GM20000 (cell line): Measurements from ENCODE around the gene NRM.

Experiments
- DNase-seq: peaks from one replicate; pipeline ENCODE4 v3.0.0; 2012; ENCODE audit warnings: low spot score
- TF ChIP-seq, protein P1 (sequence below): IDR thresholded peaks from 2 replicates; pipeline ENCODE4 v1.5.1; 2012; ENCODE audit warnings: mild to moderate bottlenecking, control low read depth; ENCODE audit errors: extremely low read depth, missing control alignments

Gene NRM

DNA sequence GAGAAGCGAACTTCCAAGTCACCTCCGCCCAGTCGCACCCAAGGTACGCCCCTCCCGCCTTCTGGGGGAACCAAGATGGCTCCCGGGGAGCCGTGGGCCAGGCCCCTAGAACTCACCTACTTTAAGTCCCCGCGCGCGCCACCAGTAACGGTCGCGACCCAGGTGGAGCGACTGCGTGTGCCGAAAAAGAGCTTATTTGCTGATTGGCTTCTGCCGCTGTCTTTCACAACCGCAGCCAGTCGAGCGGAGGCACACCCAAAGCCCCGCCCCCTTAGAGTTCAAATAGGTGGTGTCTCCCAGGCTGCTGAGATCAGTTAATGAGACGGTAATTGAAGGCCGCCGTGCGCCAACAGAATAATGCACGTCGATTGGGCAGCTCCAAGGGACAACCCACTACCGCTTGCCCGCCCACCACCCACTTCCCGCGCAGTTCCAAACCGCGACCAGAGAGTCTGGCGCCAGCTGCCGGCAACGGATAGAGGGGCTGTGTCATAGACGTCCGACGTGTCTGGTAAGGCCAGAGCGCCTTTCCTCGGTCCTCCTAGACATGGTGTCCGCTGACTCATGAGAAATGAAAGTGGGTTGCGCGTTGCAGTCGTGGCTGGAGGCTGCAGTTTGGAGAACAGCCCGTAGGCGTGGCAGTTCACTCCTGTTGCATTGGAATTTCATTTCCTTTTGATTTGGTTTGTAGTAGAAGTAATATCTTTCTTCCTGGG is 26.5 kb upstream of the NRM start, which contains the start of gene MDC1:
Gene MDC1 (minus strand): TSS at position 153 of the 716 bp plus-strand sequence. CDS start 2,106 bp downstream, outside the sequence.
- peak; percentile 92 for DNase-seq
- TF ChIP-seq, protein P1, sequence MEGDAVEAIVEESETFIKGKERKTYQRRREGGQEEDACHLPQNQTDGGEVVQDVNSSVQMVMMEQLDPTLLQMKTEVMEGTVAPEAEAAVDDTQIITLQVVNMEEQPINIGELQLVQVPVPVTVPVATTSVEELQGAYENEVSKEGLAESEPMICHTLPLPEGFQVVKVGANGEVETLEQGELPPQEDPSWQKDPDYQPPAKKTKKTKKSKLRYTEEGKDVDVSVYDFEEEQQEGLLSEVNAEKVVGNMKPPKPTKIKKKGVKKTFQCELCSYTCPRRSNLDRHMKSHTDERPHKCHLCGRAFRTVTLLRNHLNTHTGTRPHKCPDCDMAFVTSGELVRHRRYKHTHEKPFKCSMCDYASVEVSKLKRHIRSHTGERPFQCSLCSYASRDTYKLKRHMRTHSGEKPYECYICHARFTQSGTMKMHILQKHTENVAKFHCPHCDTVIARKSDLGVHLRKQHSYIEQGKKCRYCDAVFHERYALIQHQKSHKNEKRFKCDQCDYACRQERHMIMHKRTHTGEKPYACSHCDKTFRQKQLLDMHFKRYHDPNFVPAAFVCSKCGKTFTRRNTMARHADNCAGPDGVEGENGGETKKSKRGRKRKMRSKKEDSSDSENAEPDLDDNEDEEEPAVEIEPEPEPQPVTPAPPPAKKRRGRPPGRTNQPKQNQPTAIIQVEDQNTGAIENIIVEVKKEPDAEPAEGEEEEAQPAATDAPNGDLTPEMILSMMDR: no peak

DNA sequence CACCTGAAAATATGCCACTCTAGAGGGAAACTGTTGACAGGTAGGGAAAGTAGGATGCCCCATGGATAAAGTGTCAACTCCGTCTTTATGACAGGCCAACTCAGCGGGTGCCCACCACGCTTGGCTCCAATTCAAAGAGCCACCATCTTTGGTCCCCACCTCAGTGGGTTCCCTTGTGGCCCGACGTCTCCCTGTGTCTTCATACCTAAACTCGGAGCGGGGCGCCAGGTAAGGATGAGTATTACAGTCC is 26.0 kb upstream of the NRM start:
- DNase-seq: no peak
- TF ChIP-seq, protein P1: no peak

DNA sequence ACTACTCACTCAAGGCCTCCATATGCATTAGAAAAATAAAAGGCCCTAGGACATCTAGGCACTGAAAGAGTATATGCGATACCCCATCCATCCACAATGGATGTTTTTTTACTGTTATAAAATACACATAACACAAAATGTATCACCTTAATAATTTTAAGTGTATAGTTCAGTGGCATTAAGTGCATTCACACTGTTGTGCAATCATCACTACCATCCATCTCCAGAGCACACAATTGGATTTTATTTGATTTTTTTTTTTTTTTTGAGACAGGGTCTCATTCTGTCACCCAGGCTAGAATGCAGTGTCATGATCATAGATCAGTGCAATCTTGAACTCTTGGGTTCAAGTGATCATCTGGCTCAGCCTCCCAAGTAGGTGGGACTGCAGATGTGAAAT is 23.5 kb upstream of the NRM start:
- TF ChIP-seq, protein P1: no peak
- DNase-seq: no peak

DNA sequence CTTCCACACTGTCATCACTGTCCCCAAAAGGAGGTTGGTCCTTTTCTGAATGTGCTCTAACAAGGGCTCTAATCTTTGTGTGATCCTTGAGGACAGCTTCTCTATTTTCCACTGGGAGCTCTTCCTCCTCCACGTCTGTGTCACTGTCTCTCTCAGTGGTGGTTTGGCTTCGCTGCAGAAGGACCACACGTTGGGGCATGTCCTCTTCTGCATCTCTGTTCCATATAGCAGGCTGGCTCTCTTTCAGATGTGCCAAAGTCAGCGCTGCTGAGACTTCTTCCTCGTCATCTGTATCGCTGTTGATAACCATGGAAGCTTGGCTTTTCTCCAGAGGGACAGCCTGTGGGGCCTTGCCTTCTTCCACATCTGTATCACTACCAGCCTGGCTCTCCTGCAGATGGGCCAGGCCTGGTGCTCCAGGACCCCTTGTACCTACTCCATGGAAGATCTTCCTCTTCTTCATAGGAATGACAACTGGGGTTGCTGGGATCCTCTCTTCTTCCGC is 21.7 kb upstream of the NRM start:
- DNase-seq: no peak
- TF ChIP-seq, protein P1: no peak

DNA sequence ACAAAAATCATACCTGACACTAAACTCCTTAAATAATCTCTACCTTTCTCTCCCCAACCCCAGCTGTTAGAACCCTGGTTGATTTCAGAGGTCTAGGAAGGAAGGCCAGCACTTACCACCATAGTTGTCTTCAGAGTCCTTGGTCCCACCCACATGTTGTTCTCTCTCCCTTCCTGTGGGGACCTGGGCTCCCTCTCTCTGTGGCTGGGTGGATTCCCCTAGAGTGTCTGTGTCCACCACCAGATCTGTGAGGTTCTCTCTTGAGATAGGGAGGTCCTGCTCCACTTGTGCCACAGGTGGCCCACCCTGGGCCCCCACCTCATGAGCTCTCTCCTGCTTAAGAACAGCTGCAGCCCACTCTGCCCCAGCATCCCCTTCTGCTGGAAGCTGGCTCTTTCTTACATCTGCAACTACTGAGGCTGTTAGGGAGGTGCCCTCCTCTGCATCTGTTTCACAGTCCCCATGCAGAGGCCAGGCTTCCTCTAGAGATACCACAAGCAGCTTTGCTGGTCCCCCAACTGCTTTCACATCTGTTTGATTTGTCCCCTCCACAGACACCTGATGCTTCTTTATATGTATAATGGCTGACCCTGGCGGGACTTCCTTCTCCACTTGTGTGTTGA is 21.1 kb upstream of the NRM start:
- DNase-seq: peak; percentile 48
- TF ChIP-seq, protein P1: no peak

DNA sequence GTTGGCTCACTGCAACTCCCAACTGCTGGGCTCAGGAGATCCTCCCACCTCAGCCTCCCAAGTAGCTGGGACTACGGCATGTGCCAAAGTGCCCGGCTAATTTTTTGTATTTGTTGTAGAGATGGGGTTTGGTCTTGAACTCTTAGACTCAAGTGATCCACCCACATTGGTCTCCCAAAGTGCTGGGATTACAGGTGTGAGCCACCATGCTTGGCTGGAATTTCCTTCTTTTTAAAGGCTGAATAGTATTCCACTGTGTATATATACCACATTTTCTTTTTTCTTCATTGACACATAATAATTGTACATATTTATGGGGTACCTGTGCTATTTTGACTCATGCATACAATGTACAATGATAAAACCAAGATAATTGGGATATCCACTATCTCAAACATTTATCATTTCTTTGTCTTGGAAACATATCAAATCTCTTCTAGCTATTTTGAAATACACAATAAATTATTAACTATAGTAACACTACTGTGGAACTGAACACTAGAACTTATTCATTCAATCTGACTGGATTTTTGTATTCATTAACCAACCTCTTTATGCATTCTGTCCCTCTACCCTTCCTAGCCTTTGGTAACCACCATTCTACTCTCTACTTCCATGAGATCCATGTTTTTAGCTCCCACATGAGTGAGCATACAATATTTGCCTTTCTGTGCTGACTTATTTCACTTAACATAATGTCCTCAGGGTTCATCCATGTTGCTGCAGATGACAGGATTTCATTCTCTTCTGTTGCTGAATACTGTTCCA is 18.5 kb upstream of the NRM start:
- no peak for DNase-seq
- TF ChIP-seq, protein P1: no peak
